NCI-H2029 treated with DMSO at 0.1 percent for 48 hours (cell line): ENCODE results near the gene RBBP8.

ENCODE experiments used
- DNase-seq: peaks from one replicate; lab custom pipeline; 2025; lab: John Stamatoyannopoulos, UW

RBBP8 gene

DNA sequence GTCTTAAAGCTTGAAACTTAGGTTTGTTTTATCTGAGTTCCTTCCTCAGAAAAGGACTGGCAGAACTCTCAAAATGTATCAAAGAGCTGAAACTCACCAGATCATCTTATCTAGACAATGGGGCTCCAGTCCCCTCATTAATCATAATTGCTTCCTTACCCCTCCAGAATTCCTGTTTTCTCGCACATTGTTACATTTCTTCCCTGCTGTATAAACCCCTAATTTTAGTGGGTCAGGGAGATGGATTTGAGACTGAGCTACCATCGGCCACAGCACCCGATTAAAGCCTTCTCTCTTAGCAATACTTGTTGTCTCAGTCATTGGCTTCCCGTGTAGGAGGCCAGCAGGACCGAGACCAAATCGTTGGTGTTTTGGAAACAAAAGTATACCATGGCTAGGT is 130.4 kb downstream of the RBBP8 start:
- DNase-seq: no peak

DNA sequence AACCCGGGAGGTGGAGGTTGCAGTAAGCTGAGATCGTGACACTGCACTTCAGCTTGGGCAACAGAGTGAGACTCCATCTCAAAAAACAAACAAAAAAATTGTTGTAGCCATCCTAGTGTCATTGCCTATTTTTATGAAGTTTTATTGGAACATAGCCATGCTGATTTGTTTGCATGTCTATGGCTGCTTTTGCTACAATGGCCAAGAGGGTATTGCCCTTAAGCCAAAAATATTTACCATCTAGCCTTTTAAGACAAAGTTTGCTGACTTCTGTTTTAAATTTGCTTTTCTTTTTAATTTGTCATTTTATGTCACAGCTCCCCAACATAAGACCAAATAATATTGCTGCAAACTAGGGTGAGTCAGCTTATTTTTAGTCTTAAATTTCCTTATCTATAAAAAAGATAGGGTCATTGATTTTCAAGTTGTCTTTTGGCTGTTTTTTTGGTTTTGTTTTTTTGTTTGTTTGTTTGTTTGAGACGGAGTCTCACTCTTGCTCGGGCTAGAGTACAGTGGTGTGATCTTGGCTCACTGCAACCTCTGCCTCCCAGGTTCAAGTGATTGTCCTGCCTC is 132.2 kb downstream of the RBBP8 start:
- DNase-seq: no peak

DNA sequence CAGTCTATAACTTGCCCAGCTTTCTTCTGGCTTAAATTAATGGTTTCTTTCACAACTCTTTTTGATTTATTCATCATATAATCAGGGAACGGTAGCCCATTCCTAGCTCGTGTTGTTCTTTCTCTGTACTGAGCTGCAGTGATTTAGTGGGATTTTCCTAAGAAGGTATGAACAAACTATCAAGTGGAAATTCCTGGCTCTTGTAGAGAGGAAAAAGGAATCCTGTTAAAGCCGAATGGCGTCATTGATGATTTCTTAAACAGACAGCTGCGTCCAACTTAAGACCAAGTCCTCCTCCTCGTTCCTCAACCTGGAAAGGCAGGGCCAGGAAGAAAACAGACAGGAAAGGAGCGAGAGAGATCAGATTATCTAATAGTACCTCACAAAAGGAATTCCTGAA is 132.9 kb downstream of the RBBP8 start:
- DNase-seq: no peak

DNA sequence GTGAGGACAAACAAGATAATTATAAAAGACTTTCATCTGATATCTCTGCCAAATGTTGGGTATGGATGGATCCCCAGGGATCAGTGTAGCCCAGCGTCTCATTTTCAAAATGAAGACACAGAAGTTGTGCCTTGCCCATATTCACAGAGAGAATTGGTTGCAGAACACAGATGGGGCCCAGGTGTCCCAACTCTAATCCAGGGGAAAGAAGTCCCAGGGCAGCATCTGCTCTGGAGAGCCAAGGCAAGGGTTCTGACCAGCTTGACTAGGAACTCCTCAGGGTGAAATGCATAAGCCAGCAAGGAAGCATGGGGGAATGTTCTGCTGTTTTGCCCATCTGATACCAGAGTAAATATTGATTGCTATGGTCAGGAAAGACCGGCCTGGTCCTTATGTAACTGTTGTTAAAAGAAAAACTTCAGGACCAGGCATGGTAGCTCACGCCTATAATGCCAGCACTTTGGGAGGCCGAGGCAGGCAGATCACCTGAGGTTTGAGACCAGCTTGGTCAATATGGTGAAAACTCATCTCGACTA is 133.4 kb downstream of the RBBP8 start:
- no peak for DNase-seq

DNA sequence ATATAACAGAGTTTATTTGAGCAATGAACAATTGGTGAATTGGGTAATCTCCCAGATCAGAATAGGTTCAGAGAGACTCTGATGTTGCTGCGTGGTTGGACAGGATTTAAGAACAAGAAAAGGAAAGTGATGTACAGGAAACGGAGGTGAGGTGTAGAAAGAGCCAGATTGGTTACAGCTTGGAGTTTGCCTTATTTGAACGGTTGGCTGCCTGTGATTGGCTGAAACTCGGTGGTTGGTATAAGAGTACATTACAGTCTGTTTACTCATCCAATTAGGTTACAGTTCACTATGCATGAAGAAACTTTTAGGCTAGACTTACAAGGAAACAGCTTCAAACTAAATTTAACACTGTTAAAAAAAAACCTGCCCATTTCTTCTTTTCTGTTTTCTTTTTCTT is 134.1 kb downstream of the RBBP8 start:
- DNase-seq: no peak

DNA sequence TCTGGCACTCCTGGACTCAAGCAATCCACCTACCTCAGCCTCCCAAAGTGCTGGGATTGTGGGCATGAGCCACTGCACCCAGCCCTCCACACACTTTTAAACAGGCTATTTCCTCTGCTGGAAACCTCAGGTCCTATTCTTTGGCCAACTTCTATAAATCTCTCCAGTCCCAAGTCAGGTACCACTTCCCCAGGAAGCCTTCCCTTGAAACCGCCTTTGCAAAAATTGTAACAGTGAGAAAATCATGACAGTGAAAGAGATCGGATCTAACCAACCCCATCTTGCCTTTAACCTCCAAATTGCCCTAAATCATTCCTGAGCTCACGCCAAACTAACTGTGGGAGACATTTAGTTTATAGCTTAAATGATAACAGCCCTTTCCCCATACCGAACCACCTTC is 134.9 kb downstream of the RBBP8 start:
- no peak for DNase-seq

DNA sequence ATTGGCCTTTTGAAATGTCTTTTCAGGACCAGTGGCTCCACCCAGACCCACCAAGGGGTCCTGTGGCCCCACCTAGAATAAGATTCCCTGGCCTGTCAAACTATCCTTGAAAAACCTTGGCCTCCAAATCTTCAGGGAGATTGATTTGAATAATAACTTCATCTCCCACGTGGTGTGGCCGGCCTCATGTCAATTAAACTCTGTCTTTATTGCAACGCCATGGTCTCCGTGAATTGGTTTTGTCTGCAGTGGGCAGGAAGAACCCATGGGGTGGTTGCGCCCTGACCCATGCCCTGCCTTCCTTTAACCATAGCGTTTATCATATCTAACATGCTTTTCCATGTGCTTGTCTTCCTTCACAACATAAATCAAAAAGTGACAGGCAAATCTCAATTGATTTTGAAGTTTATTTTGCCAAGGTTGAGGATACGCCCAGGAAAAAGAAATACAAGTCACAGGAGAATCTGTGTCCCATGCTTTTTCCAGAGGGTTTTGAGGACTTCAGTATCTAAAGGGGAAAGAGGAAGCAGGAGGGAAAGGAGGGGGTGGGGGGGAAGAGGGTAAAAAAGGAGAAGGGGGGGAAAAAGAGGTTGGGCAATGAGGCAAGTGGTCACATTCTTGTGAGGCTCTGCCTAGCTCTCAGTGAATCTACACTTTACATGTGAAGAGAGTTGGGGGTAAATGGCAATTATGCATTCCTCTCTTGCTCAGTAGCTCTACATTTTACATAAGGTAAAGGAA is 135.6 kb downstream of the RBBP8 start:
- no peak for DNase-seq

DNA sequence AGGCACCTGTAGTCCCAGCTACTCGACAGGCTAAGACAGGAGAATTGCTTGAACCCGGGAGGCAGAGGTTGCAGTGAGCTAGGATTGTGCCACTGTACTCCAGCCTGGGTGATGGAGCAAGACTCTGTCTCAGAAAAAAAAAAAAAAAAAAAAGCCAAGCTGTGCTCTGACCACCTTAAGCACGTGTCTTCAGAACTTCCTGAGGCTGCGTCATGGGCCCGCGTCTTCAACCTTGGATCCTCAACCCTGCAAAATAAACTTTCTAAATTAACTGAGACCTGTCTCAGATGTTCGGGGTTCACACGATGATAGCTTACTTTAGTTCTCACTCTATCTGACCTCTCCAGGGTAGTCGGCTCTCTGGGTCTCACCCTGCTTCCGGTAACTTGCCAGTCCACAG is 136.4 kb downstream of the RBBP8 start:
- DNase-seq: no peak

DNA sequence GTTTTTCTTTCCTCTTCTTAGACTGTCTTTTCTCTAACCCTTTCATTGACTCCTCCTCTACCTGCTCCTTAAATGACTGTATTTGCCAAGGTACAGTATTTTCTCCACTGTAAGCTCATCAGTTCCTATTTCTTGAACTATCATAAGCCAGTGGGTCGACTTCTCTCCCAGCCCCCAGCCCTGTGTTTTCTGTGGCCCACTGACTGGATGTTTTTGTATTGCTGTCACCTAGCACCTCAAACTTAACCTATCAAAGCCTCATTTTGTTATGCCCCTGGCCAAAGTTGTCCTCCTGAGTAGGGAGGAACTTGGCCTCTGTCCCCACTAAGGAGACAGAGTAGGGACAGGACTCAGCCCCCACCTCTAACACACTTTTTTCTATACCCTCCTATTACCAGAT is 136.8 kb downstream of the RBBP8 start:
- no peak for DNase-seq

DNA sequence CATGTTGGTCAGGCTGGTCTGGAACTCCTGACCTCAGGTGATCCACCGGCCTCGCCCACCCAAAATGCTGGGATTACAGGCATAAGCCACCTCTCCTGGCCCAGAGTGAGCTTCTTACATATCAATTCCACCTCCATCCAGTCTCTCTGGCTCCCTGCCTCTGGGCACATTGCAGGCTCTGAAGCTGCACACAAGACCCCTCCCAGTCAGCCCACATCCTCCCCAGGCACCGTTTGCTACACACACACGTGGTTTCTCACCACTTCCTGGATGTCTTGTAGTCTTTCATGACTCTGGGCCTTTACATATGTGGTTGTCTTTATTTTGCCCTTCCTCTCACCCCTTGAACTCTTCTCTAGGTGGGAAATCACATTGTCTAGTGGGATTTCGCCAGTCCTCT is 138.2 kb downstream of the RBBP8 start:
- DNase-seq: no peak

DNA sequence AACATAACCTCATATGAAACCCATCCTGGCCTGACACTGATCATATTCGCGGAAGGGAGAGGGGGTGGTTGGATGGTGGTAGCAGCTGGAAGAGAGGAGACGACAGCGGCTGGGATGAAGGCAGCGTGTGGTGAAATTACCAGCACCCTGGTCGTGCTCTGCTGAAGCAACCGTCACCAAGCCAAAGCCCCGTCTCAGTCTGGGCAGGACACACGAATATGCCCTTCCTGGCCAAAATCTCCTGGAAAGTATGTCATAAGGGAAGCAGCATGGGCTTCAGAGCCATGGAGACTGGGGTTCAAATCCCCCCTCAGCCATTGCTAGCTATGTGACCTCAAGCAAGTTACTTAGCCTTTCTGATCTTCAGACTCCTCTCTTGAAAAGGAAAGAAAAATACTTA is 139.0 kb downstream of the RBBP8 start:
- DNase-seq: no peak

DNA sequence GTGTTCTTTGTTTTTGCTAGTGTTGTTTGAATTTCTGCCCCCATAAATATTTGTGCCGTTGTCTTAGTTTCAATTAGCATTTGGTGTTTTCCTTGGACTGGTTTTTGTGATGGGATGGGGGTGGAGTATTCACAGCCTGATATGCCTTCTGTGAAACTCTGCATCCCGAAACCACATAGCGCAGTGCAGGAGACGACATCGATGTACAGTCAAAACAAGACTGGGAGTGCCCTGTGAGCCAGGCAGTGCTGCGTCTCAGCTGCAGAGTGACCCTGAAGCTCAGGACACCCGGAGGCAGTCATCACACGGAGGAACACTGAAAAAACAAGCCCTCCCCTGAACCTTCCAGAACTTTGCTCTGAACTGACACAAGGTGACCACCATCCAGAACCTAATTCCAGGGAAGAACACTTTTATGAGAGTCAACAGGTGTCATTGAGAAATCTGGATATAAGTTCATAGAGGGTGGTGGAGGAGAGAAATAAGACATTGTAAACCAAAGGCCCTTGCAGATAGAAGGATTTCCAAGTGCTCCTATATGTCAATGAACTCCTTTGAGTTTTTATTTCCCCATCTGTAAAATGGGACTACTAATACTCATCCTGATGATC is 141.0 kb downstream of the RBBP8 start:
- no peak for DNase-seq
